HG03460 (cell line): ENCODE results near the gene KCNH8.
A peak's percentile ranks its signal among the peaks of the same experiment; 100 is the strongest.
"Not testable (repeated sequence)": the region's sequence is repeated elsewhere in the genome, so short reads cannot be mapped to it uniquely, and the experiment has no call there.

Source experiments
- ATAC-seq: cut with Tn5 transposase; IDR thresholded peaks from one replicate; pipeline ENCODE4 v1.9.1; 2021; ENCODE audit not compliant: unreplicated experiment

KCNH8 gene

GRCh38 chr3:19147905-19148767 lies at the start of gene KCNH8:
Gene KCNH8 (plus strand): TSS chr3:19148510. CDS start chr3:19148720, 210 bp downstream.
- ATAC-seq, result no peak

GRCh38 chr3:19102654-19103290 lies 45.5 kb upstream of the KCNH8 start:
- ATAC-seq, result not testable (repeated sequence)

GRCh38 chr3:19103510-19103909 lies 44.8 kb upstream of the KCNH8 start:
- ATAC-seq, result no peak

- no peak for ATAC-seq
Measured at GRCh38 chr3:19104459-19104858, 43.9 kb upstream of the KCNH8 start.

- no peak for ATAC-seq
Measured at GRCh38 chr3:19105826-19106225, 42.5 kb upstream of the KCNH8 start.

- no peak for ATAC-seq
Measured at GRCh38 chr3:19106307-19106706, 42.0 kb upstream of the KCNH8 start.

- no peak for ATAC-seq
Measured at GRCh38 chr3:19107719-19108118, 40.6 kb upstream of the KCNH8 start.

- ATAC-seq, result no peak
Measured at GRCh38 chr3:19110335-19110895, 37.9 kb upstream of the KCNH8 start.

GRCh38 chr3:19114461-19114860 lies 33.8 kb upstream of the KCNH8 start:
- no peak for ATAC-seq

- ATAC-seq, result no peak
Measured at GRCh38 chr3:19116239-19116638, 32.1 kb upstream of the KCNH8 start.

- no peak for ATAC-seq
Measured at GRCh38 chr3:19124752-19125151, 23.6 kb upstream of the KCNH8 start.

- no peak for ATAC-seq
Measured at GRCh38 chr3:19139863-19140262, 8.4 kb upstream of the KCNH8 start.

- ATAC-seq, result peak; percentile 74
Measured at GRCh38 chr3:19146685-19147650, 1.3 kb upstream of the KCNH8 start.

- no peak for ATAC-seq
Measured at GRCh38 chr3:19148768-19149091, 420 bp downstream of the KCNH8 start.

- no peak for ATAC-seq
Measured at GRCh38 chr3:19149368-19149767, 1.1 kb downstream of the KCNH8 start.

GRCh38 chr3:19151171-19151570 lies 2.9 kb downstream of the KCNH8 start:
- no peak for ATAC-seq

- no peak for ATAC-seq
Measured at GRCh38 chr3:19154693-19155250, 6.5 kb downstream of the KCNH8 start.

GRCh38 chr3:19155375-19155774 lies 7.1 kb downstream of the KCNH8 start:
- no peak for ATAC-seq

GRCh38 chr3:19159966-19160635 lies 11.8 kb downstream of the KCNH8 start:
- ATAC-seq, result no peak

- ATAC-seq, result no peak
Measured at GRCh38 chr3:19165654-19166053, 17.3 kb downstream of the KCNH8 start.
